D721Med (cell line): ENCODE measurements around the gene FBXL20.

Experiments
- DNase-seq: peaks from one replicate; pipeline ENCODE4 v3.0.0; 2011; ENCODE audit warnings: low spot score; ENCODE audit not compliant: insufficient read length
- FAIRE-seq: peaks from 2 replicates; lab custom pipeline; 2011; peaks lifted over from hg19 to GRCh38; lab: Jason Lieb, UNC
- TF ChIP-seq, protein P1 (sequence below): IDR thresholded peaks from 2 replicates; pipeline ENCODE4 v1.5.1; 2012; ENCODE audit warnings: mild to moderate bottlenecking, control low read depth; ENCODE audit not compliant: insufficient read depth; ENCODE audit errors: missing control alignments

Gene FBXL20

DNA sequence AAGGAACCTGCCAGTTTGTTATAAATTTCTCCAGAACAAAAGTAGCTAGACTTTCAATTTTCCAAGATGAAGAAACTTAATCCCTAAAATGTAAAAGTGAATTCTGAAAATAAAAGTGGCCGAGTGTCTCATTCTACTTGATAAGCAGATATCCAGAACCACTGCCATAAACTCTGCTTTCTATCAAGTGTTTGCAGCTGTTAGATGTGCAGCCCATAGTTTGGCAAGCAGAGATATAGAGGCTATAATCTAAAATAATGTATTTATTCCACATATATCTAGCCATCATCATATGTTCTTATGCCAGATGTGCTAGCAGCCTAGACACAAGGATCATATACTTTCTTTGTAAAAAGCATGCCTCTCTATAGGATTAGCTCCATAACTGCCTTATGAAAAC is 14.7 kb upstream of the FBXL20 start:
- FAIRE-seq, result no peak
- TF ChIP-seq, protein P1, sequence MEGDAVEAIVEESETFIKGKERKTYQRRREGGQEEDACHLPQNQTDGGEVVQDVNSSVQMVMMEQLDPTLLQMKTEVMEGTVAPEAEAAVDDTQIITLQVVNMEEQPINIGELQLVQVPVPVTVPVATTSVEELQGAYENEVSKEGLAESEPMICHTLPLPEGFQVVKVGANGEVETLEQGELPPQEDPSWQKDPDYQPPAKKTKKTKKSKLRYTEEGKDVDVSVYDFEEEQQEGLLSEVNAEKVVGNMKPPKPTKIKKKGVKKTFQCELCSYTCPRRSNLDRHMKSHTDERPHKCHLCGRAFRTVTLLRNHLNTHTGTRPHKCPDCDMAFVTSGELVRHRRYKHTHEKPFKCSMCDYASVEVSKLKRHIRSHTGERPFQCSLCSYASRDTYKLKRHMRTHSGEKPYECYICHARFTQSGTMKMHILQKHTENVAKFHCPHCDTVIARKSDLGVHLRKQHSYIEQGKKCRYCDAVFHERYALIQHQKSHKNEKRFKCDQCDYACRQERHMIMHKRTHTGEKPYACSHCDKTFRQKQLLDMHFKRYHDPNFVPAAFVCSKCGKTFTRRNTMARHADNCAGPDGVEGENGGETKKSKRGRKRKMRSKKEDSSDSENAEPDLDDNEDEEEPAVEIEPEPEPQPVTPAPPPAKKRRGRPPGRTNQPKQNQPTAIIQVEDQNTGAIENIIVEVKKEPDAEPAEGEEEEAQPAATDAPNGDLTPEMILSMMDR, result no peak
- DNase-seq, result no peak

DNA sequence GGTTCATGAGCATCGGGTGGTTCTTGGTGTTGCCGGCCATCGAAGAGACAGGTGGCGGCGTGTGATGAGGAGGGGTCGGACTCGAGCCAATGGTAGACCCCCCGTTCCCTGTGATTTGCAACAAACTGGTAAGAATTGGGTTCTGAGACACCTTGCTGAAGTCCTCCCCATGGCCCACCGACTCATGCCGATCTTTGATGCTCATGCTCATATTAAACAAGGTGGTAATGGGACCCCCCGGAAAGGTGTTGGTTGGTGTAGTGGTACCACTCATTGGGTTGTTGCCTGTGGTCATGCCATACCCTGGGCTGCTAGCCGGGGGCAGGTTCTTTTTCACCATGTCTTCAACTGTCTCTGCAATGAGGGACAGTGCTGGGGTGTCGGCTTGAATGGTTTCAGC is 8.9 kb upstream of the FBXL20 start:
- TF ChIP-seq, protein P1, result no peak
- FAIRE-seq, result no peak
- DNase-seq, result no peak

GRCh38 chr17:39408360-39408759 is 6.9 kb upstream of the FBXL20 start:
- FAIRE-seq (no peak), DNase-seq (no peak)
- TF ChIP-seq, protein P1, result no peak

GRCh38 chr17:39406951-39407350 is 5.5 kb upstream of the FBXL20 start:
- TF ChIP-seq, protein P1, result no peak
- FAIRE-seq (no peak), DNase-seq (no peak)

DNA sequence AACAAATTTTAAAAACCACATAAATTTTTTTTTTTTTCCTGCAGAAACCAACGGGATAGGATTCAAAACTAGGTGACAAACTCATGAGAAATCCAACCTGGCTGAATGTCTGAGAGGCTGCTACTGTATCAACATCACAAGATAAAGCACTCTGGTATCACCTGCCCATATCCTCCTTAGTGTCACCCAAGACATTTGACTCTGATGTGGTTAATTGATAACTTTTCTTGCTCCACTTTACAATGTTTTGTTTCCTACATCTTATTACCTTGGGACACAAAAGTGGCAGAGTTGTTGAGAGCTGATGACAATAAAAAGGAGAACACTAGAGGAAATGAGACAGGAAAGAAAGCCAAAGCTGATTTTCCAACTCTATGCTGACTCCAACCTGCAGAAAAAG is 4.0 kb upstream of the FBXL20 start:
- no peak for DNase-seq
- FAIRE-seq, result no peak
- TF ChIP-seq, protein P1, result no peak

DNA sequence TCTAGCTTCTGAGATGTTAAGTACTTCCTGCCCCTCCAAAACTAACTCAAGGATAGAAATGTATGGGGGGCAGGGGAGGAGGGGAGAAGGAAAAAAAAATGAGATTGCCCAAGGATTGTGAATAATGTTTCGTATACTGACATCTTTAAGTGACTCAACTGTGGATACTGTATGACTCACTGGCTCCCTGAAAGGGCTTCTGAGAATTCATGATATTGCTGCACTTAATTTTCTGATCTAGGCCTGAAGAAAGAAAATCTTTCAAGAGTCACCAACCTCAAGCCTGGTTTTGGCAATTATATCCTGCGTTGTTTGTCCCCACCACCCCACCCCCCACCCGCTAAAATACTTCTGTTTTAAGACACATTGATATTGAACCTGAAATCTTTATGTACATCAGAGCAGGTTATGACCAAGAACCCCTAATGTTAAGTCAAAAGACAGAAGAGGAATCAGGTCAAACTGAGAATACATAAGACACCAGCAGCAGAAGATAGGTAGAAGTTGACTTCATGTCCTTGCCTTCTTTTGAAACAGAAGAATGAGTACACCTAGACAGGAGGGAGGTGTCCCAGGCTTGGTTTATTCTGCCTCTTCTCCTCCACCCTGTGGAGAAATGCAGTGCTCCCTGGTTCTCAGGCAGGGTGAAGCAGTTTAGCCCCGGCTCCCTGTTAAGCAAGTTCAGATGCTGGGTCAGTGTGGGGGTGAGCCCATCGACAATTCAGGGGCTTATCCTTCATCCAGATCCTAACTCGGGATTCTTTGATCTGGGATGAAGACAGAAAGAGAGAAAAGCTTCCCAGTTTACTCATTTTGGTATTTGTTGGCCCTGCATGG is 3.3 kb upstream of the FBXL20 start:
- TF ChIP-seq, protein P1, result no peak
- no peak for DNase-seq
- FAIRE-seq, result no peak
